Jurkat, Clone E6-1 (cell line): ENCODE data around the gene ARHGEF38.
"Not testable (repeated sequence)": the region's sequence is repeated elsewhere in the genome, so short reads cannot be mapped to it uniquely, and the experiment has no call there.

Experiments
- DNase-seq: peaks from one replicate; pipeline ENCODE4 v3.0.0-alpha.2; 2011; ENCODE audit warnings: low read depth, low spot score
- H3K4me3 ChIP-seq: 2 replicates; pipeline ENCODE4 v1.5.1; 2011; ENCODE audit warnings: mild to moderate bottlenecking, low read length, control low read depth, moderate library complexity

Gene ARHGEF38

GRCh38 chr4:105599932-105600655 is 47.7 kb downstream of the ARHGEF38 start:
- DNase-seq, result no peak
- no peak overlapping the region for H3K4me3 ChIP-seq

- H3K4me3 ChIP-seq, result no peak overlapping the region
- no peak for DNase-seq
Observed at GRCh38 chr4:105600951-105601350, 48.5 kb downstream of the ARHGEF38 start.

DNA sequence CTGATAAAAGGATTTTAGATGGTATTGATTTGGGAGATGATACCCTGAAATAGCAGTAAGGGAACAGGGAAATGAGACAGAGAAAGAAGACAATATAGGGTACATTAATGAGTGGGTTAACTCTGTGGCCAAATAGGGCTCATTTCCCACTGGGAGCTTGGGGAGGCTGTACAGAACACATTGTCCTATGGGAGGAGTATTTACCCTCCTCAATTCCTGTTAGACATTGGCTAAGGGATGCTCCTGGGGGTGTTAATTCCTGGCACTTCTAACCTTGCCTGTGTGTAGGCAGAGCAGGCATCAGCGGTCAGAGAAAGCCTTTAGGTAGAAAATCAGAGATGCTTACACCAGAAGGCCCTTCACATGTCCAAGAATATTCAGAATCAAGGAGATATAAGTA is 49.0 kb downstream of the ARHGEF38 start:
- DNase-seq, result no peak
- no peak overlapping the region for H3K4me3 ChIP-seq

GRCh38 chr4:105603158-105603557 is 50.7 kb downstream of the ARHGEF38 start:
- no peak overlapping the region for H3K4me3 ChIP-seq
- DNase-seq, result no peak

DNA sequence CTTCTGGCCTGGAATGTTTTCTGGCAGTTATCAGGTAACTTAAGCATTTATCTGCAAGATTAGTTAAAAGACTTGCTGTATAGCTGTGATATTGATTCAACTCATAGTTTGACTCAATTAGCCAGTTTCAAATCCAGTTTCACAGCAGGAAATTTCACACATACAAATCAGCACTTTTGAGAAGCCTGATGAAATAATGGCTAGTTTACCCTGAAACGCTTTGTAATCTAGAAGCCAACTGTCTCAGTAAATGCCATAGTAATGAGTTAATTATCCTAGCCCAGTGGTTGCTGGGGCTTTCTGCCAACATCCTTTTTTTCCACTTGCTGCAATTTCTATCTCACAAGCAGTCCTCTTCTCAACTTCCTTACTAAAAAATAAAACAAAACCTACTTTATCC is 53.1 kb downstream of the ARHGEF38 start:
- no peak for DNase-seq
- no peak overlapping the region for H3K4me3 ChIP-seq

GRCh38 chr4:105607876-105608275 is 55.5 kb downstream of the ARHGEF38 start:
- H3K4me3 ChIP-seq, result no peak overlapping the region
- DNase-seq, result no peak

- H3K4me3 ChIP-seq, DNase-seq: not testable (repeated sequence)
Observed at GRCh38 chr4:105609819-105610218, 57.4 kb downstream of the ARHGEF38 start.

- DNase-seq, result no peak
- no peak overlapping the region for H3K4me3 ChIP-seq
Observed at GRCh38 chr4:105613306-105613705, 60.9 kb downstream of the ARHGEF38 start.

DNA sequence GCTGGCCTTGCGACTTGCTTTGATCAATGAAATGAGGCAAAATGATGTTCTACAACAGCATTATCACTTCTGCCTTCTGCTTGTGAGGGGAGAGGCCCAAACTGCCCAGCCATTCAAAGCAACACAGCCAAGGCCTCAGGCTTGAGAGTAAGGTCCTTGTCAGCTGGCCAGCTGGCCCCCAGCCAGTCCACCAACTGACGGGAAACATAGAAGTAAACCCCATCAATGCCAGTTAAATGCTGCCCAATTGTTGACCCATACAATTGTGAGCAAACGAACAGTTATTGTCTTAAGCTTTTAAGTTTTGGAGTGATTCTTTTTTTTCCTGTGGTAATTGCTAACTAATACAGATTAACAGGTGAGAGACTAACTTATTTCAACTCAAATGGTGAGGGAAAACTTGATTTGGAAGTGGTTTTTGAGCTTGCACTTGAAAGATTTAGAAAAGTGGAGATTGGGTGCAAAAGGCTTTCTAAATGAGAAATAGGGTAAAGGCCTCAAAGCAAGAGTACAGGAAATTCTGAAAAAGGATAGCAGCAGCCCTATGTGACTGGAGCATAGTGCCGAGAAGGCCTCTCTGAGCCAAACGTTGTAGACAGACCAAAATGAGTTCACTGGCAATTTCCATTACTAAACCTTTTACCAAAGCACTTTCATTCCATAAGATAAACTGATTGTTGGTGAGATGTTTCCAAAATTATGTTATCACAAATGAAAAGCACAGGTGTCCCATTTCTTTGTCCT is 66.9 kb downstream of the ARHGEF38 start:
- DNase-seq, result no peak
- no peak overlapping the region for H3K4me3 ChIP-seq

DNA sequence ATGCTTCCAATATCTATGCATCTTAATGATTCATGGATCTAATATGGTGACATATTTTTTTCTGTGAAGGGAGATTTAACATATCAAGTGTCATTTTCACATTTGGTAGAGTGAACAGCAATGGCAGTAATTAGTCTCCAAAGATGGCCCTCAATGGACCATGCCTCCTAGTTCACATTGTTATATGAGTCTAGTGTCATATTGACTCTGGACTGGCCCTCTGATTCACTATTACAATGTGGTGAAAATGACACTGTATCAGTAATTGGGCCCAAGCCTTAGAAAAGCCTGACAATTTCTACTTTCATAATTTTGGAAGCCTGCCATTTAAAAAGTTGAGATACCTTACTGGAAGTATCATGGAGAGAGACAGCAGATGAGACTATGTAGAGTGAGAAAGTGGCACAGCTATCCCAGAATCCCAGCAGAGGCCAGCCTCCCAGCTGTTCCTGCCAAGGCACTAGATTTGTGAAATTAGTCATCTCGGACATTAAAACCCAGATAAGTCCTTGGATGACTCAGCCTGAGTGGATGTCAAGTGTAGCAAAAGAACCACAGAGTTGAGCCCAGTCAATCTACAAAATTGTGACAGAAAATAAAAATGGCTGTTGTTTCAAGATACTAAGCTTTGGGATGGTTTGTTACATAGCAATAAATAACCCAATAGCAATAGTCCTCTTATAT is 68.4 kb downstream of the ARHGEF38 start:
- DNase-seq, result no peak

GRCh38 chr4:105622269-105622668 is 69.8 kb downstream of the ARHGEF38 start:
- H3K4me3 ChIP-seq, result no peak overlapping the region
- DNase-seq, result no peak

More for the DNA sequence above, 68.4 kb downstream of the ARHGEF38 start:
- H3K4me3 ChIP-seq, result no peak overlapping the region

DNA sequence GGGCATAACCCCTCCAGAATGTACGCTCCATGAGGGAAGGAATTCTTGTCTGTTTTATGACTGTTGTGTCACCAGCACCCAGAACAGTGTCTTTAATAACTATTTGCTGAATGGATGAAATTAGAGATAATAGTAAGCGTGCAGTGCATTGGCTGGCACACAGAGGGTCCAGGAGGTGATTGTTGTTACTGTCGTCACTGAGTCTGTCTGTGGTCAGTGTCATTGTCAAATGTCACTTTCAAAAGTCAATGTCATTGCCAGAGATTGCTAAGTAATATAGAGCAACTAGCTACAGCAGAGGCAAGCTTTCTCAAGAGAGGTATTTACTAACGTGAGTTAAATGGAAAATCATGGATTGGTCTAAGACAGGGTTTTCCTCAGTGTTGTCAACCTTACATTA is 70.7 kb downstream of the ARHGEF38 start:
- H3K4me3 ChIP-seq, result no peak overlapping the region
- DNase-seq, result no peak

- no peak for DNase-seq
- no peak overlapping the region for H3K4me3 ChIP-seq
Observed at GRCh38 chr4:105624530-105624929, 72.1 kb downstream of the ARHGEF38 start.

GRCh38 chr4:105625214-105625613 is 72.8 kb downstream of the ARHGEF38 start:
- no peak for DNase-seq
- no peak overlapping the region for H3K4me3 ChIP-seq

DNA sequence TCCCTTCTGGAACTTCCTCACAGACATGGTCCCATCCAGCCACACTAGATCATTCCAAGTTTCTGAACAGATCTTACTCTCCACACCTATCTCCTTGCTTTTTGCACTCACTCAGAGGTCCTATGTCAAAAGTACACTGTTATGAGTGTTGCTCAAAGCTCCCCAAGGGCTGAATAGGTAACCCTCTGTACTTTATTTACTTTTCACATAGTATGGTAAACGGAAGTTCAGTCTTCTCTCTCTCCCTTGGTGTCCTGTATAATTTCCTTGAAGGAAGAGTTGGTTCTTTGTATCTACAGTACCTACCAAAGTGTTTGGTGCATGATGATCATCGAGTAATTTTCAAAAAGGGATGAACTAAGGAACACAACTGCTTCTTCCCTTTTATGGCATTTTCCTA is 74.4 kb downstream of the ARHGEF38 start:
- DNase-seq, result no peak

GRCh38 chr4:105627620-105628019 is 75.2 kb downstream of the ARHGEF38 start:
- no peak overlapping the region for H3K4me3 ChIP-seq
- DNase-seq, result no peak

More for the DNA sequence above, 74.4 kb downstream of the ARHGEF38 start:
- H3K4me3 ChIP-seq, result no peak overlapping the region

DNA sequence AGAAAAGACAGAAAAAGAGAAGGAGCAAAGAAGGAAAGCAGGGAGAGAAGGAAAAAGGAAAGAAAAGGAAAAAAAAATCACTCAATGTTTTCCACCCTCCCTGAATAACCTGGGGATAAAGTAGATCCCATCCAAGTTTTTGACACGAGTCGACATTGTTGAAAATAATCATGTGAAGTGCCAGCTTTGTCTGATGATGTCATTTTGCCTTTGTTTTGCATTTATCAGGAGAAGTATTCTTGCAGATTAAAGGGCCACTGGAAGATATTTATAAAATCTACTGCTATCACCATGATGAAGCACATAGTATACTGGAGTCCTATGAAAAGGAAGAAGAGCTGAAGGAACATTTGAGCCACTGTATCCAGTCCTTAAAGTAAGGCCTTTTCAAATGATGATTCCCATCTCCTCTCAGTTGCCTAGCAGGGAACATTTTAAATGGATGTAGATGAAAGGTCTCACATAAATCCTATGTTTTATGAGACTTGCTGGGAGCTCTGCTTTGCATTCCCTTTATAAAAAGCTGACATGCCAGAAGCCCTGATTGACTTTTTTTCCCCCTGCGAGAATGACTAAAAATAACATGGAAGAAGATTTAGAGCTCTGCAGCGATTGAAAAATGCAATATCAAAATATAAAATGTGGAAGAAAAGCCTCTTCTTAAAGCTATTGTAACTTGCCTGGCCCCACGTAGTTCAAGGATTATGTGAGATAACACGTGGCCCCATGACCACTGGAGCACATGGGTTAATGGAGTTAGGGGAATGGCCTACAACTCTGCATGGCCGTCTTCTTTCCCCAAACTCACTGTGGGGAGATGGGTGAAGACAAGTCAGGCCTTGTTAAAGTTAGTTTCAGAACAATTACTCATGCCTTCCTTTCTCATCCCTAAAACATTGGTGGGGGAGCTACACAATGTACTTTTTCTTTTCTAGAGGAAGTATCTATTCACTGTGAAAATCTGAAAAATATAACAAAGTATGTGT is 78.5 kb downstream of the ARHGEF38 start:
- no peak for DNase-seq
- no peak overlapping the region for H3K4me3 ChIP-seq

- no peak overlapping the region for H3K4me3 ChIP-seq
- DNase-seq, result no peak
Observed at GRCh38 chr4:105631818-105632400, 79.5 kb downstream of the ARHGEF38 start.

DNA sequence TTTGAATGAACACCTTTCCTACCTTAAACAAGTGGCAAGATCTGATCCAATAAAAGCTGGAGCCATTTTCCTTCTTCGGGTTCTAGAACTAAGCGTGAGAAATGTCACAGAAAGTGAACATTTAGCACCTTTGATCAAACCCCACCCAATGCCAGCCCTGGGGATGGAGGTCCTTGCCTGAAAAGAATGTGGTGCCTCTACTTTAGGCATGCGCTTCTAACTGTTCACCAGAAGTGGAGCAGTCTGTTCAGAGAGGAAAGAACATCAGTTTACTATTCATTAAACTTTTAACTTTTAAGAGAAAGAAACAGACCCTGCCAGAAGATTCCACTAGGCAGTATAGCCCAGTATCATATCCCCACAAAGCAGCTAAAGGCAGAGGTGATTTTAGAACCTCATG is 80.2 kb downstream of the ARHGEF38 start:
- DNase-seq, result no peak
- no peak overlapping the region for H3K4me3 ChIP-seq
